AG10803 (cell line): ENCODE results near the gene MRPL52.
A peak's percentile ranks its signal among the peaks of the same experiment; 100 is the strongest.

Experiments used
- DNase-seq: peaks from one replicate; pipeline ENCODE4 v3.0.0; 2010; ENCODE audit warnings: low read depth
- H3K4me3 ChIP-seq: 2 replicates; pipeline ENCODE4 v1.5.1; 2011; ENCODE audit warnings: mild to moderate bottlenecking, low read length, control low read depth
- TF ChIP-seq, protein P1 (sequence below): conservative IDR thresholded peaks from 2 replicates; pipeline ENCODE4 v1.5.1; 2011; ENCODE audit warnings: mild to moderate bottlenecking, low read length, control low read depth, inconsistent platforms

The MRPL52 gene

DNA sequence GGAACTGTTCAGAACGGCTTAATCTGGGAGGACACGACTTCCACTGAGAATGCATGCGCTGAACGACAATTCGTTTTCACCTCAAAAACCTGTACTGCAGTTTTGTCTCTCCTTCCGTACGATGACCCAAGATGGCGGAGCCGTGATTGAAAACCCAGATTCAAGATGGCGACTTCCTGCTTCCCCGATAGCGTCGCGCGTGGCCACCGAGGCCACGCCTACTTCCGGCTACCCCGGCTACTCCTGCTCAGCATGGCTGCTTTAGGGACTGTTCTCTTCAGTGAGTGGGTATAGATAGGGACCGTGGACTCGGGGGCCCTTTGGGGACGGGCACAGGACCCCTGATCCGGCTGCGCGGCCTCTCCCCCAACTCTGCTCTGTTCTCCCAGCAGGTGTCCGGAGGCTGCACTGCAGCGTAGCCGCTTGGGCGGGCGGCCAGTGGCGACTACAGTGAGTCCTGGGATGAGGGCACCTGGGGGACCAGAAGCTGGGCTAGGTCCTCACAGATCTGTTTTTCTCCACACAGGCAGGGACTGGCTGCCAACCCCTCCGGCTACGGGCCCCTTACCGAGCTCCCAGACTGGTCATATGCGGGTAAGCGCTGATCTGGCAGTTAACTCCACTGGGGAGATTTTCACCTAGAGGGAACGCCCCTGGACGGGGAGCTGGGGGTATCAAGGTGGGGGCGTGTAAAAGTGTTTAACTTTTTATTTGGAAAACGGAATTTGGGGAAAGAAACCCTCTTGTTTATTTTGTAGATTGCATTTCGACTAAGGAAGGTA, at the start of gene MRPL52:
TSS of gene MRPL52 (plus strand) at position 227 of the 782 bp plus-strand sequence. CDS start at position 253, 26 bp downstream.
- peak; percentile 85 for DNase-seq
- H3K4me3 ChIP-seq = peak within 1 kb of the TSS; percentile 93
- TF ChIP-seq, protein P1, sequence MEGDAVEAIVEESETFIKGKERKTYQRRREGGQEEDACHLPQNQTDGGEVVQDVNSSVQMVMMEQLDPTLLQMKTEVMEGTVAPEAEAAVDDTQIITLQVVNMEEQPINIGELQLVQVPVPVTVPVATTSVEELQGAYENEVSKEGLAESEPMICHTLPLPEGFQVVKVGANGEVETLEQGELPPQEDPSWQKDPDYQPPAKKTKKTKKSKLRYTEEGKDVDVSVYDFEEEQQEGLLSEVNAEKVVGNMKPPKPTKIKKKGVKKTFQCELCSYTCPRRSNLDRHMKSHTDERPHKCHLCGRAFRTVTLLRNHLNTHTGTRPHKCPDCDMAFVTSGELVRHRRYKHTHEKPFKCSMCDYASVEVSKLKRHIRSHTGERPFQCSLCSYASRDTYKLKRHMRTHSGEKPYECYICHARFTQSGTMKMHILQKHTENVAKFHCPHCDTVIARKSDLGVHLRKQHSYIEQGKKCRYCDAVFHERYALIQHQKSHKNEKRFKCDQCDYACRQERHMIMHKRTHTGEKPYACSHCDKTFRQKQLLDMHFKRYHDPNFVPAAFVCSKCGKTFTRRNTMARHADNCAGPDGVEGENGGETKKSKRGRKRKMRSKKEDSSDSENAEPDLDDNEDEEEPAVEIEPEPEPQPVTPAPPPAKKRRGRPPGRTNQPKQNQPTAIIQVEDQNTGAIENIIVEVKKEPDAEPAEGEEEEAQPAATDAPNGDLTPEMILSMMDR = no peak

DNA sequence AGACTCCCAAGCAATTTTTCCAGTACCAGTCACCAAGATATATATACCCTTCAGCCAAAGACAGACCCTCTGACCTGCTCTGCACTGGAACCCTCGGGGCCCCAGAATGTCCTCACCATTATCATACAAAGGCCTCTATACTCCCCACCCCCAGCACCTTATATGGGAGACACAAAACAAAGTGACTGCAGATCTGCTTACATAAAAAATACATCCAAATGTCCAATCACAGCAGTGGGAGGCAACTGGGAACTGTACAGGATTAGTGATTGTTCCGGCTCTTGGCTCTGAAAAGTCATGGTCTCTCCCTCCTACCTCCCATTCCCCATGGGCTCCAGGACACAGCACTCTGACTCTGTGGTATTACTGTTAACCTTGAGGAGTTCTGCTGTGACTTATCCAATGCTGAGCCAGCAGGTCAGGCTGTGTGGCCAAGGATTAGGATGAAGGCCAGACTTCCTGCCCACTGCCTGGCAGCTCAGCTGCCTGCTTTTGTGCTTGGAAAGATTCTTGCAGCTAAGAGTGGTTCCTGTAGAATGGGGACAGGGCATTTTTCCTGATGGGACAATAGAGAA, 49.5 kb upstream of the MRPL52 start:
- TF ChIP-seq, protein P1 = no peak
- no peak for DNase-seq
- H3K4me3 ChIP-seq = no peak overlapping the region

DNA sequence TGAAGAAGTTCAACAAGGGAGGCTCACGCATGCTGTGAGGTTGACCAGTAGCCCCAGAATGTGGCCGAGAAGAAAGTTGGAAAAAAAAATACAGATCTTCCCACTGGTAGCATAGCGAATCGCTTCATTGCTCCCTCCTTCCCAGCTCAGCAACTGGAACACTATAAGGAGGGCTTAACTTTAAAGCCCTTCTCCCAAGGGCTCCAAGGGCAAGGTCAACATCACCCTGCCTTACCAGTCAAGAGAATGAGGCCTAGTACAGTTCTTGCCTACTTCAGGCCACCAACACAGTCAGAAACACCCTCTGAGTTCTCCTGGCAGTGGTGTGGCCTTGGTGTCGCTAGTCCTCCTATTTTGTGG, 48.8 kb upstream of the MRPL52 start:
- DNase-seq = no peak
- TF ChIP-seq, protein P1 = no peak
- H3K4me3 ChIP-seq = no peak overlapping the region

DNA sequence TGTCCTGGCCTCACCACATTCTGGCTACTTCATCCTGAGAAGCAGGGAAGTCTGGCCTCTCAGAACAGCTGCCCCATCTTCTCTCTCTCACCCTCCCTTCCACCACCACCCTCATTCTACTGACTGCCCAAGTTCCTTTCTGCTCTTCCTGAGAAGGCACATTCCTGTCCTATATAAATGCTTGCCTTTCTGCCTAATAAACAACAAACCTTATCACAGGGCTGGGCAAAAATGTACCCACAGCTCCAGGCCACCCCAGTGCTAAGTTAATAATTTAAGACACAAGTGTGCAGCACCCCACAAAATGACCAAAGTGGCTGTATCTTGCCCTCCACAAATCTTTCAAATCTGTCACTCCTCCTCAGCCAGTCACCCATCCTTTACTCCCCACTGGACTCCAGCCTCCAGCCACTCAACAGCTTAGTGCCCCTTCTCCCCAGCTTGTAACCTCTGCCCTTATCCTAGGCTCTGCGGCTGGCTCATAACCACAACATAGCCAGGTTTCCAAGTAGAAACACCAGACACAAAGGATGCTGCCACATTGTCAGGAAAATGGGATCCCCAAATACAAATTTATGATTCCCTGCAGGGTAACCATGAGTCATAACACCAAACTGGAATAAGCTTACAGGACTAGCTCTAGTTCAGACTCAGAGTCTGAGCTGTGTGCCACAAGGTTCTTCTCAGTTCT, 48.2 kb upstream of the MRPL52 start:
- no peak overlapping the region for H3K4me3 ChIP-seq
- TF ChIP-seq, protein P1 = no peak
- peak; percentile 25 for DNase-seq

DNA sequence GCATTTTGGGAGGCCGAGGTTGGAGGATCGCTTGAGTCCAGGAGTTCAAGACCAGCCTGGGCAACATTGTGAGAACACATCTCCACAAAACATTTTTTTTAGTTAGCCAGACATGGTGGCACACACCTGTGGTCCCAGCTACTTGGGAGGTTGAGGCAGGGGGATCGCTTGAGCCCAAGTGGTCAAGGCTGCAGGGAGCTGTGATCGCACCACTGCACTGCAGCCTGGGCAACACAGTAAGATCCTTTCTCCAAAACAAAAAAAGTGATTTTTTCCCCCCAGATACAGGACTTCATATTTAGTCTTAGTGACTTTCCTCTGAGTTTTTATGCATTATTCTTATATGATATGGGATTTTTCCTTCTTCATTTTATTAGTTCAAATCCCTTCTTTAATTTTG, 43.0 kb upstream of the MRPL52 start:
- H3K4me3 ChIP-seq = no peak overlapping the region
- TF ChIP-seq, protein P1 = no peak
- DNase-seq = no peak

DNA sequence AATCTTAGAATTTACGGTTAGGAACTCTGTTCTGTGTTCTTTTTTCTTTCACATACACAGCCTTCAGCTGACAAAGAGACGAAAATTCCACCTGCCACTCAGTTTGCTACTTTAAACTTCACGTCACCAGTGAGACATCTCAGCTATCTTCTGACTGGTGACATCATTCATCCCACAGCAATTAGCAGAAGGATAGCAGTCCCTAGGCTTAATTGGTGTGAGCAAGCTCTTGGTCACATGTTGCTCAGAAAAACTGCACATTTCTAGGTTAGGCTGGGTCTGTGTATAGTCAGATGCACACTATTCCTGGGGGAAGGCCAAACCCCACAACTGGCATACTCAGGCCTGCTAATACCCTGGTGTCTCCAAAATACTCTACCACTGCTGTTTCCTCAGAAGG, 38.4 kb upstream of the MRPL52 start:
- DNase-seq = peak; percentile 67
- TF ChIP-seq, protein P1 = no peak
- H3K4me3 ChIP-seq = no peak overlapping the region
